Activated T-cell treated with anti-CD3 and anti-CD28 coated beads, Interleukin-2, amount 50 U/mL, for 72 hours (primary cell): ENCODE data around the gene COPRS. TPM values are rescaled to one million over a fixed set of nuclear protein-coding genes. Genes with fewer than 3 reads are reported as not detected.
A peak's percentile ranks its signal among the peaks of the same experiment; 100 is the strongest.

ENCODE experiments used
- ATAC-seq, 2 donors: fragments of 150-1000 bp; cut with Tn5 transposase; replicated peaks in 1 of 2; 2 replicates each; pipeline ENCODE4 v1.10.0; 2021; ENCODE audit warnings: moderate library complexity in 2 of 2, mild to moderate bottlenecking in 1 of 2
- DNase-seq, 2 donors: peaks; one replicate each; pipeline ENCODE4 v3.0.0; 2021 to 2022; ENCODE audit warnings: mixed read lengths in 1 of 2
- H3K27ac Mint-ChIP-seq: one replicate; pipeline ENCODE4 v1.8.0; 2022; ENCODE audit warnings: mild to moderate bottlenecking, moderate library complexity, mixed read lengths
- H3K27me3 Mint-ChIP-seq: one replicate; pipeline ENCODE4 v1.8.0; 2022; ENCODE audit warnings: low read depth, mixed read lengths
- H3K36me3 Mint-ChIP-seq, 2 donors: one replicate each; pipeline ENCODE4 v1.8.0; 2022; ENCODE audit warnings: mixed read lengths in 2 of 2, mild to moderate bottlenecking in 1 of 2; ENCODE audit not compliant: insufficient read depth in 2 of 2
- H3K4me1 Mint-ChIP-seq: one replicate; pipeline ENCODE4 v1.8.0; 2022; ENCODE audit warnings: low read depth, mixed read lengths
- H3K4me3 Mint-ChIP-seq, 2 donors: one replicate each; pipeline ENCODE4 v1.8.0; 2022; ENCODE audit warnings: mild to moderate bottlenecking in 2 of 2, mixed read lengths in 2 of 2, moderate library complexity in 2 of 2
- H3K9me3 Mint-ChIP-seq, 2 donors: one replicate each; pipeline ENCODE4 v1.8.0; 2022; ENCODE audit warnings: mixed read lengths in 2 of 2
- total RNA-seq, 2 donors: library from RNA; stranded (reverse); gene quantifications; one replicate each; pipeline ENCODE4 v1.2.3, GENCODE V29; 2022

COPRS gene
- total RNA-seq, 2 donors from 2014 or later: 31.0 to 33.2 TPM

DNA sequence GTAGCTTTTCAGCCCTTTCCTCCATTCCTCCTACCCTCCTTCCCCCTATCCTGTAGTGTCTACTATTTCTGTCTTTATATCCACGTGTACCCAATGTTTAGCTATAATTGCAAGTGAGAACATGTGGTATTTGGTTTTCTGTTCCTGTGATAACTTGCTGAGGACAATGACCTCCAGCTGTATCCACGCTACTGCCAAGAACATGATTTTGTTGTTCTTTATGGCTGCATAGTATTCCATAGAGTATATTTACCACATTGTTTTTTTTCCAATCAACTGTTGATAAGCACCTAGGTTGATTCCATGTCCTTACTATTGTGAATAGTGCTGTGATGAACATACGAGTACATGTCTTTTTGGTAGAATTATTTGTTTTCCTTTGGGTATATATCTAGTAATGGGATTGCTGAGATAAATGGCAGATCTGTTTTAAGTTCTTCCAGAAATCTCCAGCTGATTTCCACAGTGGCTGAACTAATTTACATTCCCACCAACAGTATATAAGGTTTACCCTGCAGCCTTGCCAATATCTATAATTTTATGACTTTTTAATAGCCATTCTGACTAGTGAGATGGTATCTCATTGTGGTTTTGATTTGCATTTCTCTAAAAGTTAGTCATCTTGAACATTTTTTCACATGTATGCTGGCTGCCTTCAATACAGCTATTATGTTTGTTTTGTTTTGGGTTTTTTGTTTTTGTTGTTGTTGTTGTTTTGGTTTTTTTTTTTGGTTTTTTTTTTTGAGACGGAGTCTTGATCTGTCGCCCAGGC is 10.9 kb upstream of the COPRS start:
- no peak overlapping the region for H3K27ac Mint-ChIP-seq
- H3K9me3 Mint-ChIP-seq: no peaks in the 10 kb centered on the region
- ATAC-seq (no peak), DNase-seq (no peak)
- H3K4me3 Mint-ChIP-seq: no peak overlapping the region
- H3K4me1 Mint-ChIP-seq: no peaks in the 10 kb centered on the region
- H3K27me3 Mint-ChIP-seq: no peaks in the 10 kb centered on the region
- peaks cover 4 to 44% of the 10 kb centered on the region in 2 donors for H3K36me3 Mint-ChIP-seq

DNA sequence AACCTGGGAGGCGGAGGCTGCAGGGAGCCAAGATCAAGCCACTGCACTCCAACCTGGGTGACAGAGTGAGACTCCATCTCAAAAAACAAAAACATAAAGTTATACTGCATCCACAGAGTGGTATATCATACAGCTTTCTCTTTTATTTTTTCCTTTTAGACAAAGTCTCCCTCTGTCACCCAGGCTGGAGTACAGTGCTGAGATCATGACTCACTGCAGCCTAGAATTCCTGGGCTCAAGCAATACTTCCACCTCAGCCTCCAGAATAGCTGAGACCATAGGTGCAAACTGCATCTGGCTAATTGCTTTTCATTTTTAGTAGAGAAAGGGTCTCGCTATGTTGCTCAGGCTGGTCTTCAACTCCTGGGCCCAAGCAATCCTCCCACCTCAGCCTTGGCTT is 10.0 kb upstream of the COPRS start:
- no peak overlapping the region for H3K4me3 Mint-ChIP-seq
- H3K27ac Mint-ChIP-seq: no peak overlapping the region
- ATAC-seq (no peak), DNase-seq (no peak)
- no peaks in the 10 kb centered on the region for H3K27me3 Mint-ChIP-seq
- H3K9me3 Mint-ChIP-seq: no peaks in the 10 kb centered on the region
- no peaks in the 10 kb centered on the region for H3K4me1 Mint-ChIP-seq
- H3K36me3 Mint-ChIP-seq: peaks cover 4 to 45% of the 10 kb centered on the region in 2 donors

DNA sequence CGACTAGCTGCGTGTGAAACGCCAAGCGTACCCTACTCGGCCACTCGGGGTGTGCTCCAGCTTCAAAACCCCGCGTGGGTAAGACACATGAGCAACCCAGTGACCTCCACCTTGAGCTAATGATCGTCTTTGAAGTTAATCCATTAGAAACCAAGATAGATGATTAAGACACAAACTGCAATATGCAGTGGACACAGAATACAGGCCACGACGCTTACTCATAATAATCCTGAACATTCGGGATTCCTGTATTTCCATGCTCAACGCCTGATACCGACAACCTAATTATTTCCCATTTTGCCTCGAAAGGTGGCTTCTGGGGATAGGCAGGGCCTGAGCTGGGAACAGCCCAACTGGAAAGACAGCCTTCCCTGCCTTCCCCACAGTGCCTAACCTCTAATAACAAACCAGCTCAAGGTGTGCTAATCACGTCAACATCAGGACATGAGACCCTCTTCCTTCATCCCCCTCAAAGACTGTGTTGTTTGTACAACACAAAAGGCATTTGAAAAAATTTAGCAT is 504 bp upstream of the COPRS start:
- ATAC-seq: no peak
- Mint-ChIP-seq H3K4me1 (peaks cover 29% of the 10 kb centered on the region), H3K27me3 (no peaks in the 10 kb centered on the region), H3K4me3 (peak overlapping the region; percentile 74 to 92), H3K9me3 (no peaks in the 10 kb centered on the region), H3K36me3 (peaks cover 3 to 8% of the 10 kb centered on the region in 2 donors), H3K27ac (peak overlapping the region; percentile 7)
- DNase-seq: no peak

DNA sequence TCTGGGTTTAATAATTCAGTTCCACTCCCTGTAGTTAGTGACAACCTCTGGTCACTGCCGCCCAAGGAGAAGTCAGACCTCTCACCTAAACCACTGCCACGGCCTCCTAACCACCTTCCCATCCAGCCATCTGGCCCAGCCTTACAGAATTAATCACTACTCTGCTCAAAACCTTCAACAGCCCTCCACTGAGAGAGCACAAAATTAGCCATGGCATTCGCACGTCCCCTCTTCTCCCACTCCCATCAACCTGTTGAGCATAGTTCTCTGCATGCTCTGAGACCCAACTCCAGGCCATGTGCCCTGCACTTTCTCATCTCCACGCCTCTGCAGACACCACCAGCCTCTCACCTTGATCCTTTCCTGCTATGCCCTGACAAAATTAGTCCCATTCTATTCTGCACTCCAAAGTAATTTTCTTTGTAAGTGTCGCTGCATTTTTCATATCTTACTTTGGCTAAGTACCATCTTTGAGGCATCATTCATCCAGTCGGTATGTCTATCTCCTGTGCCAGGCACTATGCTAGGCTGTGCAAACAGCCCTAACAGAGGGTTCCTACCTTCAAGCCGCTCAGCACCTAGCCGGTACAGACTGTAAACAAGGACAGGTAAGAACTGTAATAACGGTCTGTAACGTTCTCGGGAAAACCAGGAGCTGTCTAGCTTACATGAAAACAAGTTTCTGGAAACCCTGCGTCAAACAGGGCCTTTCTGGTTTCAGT is 963 bp downstream of the COPRS start:
- Mint-ChIP-seq H3K4me1 (peaks cover 29% of the 10 kb centered on the region), H3K36me3 (peaks cover 5% of the 10 kb centered on the region in 2 donors), H3K9me3 (no peaks in the 10 kb centered on the region), H3K27me3 (no peaks in the 10 kb centered on the region), H3K27ac (peak overlapping the region; percentile 1), H3K4me3 (peak overlapping the region; percentile 76 to 91)
- ATAC-seq: peak; percentile 27 to 29
- no peak for DNase-seq

DNA sequence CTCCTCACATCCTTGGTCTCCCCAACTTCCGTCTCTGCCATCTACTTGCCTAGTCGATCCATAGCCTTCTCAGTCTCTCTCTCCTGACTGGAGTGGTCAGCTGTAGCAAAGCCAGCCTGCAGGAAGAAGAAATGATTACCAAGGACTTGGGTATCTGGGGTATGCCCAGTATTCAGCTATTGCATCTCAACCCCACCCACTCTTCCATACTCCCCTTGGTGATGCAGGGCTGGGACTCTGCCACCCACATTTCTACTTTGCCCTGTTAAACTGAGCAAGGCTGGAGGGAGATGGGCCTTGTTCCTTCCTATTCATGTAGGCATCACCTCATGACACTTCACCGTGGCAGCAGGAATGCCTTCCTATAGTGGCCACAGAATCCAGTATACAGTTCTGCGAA is 2.3 kb downstream of the COPRS start:
- H3K4me3 Mint-ChIP-seq: no peak overlapping the region
- peaks cover 2 to 9% of the 10 kb centered on the region in 2 donors for H3K36me3 Mint-ChIP-seq
- no peak overlapping the region for H3K27ac Mint-ChIP-seq
- peaks cover 29% of the 10 kb centered on the region for H3K4me1 Mint-ChIP-seq
- H3K27me3 Mint-ChIP-seq: no peaks in the 10 kb centered on the region
- no peak for DNase-seq
- ATAC-seq: no peak
- H3K9me3 Mint-ChIP-seq: no peaks in the 10 kb centered on the region

DNA sequence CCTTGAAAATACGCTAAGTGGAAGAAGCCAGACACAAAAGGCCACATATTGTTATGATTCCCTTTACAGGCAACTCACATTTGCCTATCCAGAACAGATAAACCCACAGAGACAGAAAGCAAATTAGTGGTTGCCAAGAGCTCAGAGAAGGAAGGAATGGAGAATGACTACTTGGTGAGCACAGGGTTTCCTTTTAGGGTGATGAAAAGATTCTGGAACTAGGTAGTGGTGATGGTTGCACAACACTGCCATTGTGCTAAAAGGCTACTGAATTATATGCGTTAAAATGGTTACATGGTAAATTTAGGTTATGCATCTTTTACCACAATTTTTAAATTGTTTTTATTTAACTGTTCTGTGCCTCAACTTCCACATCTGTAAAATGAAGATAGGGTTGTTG is 4.4 kb downstream of the COPRS start:
- H3K4me1 Mint-ChIP-seq: peaks cover 25% of the 10 kb centered on the region
- no peak overlapping the region for H3K4me3 Mint-ChIP-seq
- no peaks in the 10 kb centered on the region for H3K27me3 Mint-ChIP-seq
- H3K27ac Mint-ChIP-seq: no peak overlapping the region
- H3K36me3 Mint-ChIP-seq: peaks cover 2 to 8% of the 10 kb centered on the region in 2 donors
- no peak for ATAC-seq
- DNase-seq: no peak
- H3K9me3 Mint-ChIP-seq: no peaks in the 10 kb centered on the region

DNA sequence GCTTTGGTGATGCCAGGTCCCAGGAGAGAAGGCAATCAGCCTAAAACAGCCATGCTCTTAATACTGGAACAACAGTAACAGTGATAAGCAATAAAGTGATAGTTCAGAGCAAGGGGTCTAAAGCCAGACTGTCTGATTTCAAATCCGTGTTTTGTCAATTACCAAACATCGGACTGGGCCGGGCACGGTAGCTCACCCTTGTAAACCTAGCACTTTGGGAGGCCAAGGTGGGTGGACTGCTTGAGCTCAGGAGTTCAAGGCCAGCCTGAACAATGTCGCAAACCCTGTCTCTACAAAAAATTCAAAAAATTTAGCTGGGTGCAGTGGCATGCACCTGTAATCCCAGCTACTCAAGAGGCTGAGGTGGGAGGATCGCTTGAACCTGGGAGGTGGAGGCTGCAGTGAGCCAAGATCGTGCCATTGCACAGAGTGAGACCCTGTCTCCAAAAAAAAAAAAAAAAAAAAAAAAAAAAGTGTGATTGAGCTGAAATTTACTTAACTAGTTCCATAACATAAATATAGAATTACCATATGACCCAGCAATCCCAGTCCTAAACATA is 5.1 kb downstream of the COPRS start:
- no peak overlapping the region for H3K27ac Mint-ChIP-seq
- peaks cover 2 to 7% of the 10 kb centered on the region in 2 donors for H3K36me3 Mint-ChIP-seq
- no peaks in the 10 kb centered on the region for H3K9me3 Mint-ChIP-seq
- ATAC-seq: no peak
- H3K27me3 Mint-ChIP-seq: no peaks in the 10 kb centered on the region
- H3K4me3 Mint-ChIP-seq: no peak overlapping the region
- DNase-seq: no peak
- peaks cover 21% of the 10 kb centered on the region for H3K4me1 Mint-ChIP-seq

DNA sequence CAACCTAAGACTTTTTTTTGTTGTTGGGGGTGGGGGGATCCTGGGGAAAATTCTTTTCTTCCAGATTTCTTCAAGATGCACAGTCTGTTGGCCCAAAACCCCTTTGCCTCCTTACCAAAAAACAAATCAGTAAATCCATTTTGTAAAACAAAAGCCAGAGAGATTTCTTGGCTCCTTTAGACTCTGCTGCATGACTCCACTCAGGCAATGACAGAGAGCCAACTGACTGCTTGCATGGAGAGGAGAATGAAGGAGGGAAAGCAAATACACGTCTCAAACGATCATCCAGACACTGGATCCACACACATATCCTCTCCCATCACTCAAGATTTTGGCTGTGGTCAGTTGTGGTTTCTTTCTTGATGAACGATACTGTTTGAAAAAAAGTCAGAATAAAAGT is 13.8 kb downstream of the COPRS start:
- DNase-seq: no peak
- Mint-ChIP-seq H3K27ac (no peak overlapping the region), H3K9me3 (no peaks in the 10 kb centered on the region), H3K36me3 (no peaks in the 10 kb centered on the region), H3K27me3 (peaks cover 2% of the 10 kb centered on the region), H3K4me3 (no peak overlapping the region), H3K4me1 (no peaks in the 10 kb centered on the region)
- ATAC-seq: no peak

DNA sequence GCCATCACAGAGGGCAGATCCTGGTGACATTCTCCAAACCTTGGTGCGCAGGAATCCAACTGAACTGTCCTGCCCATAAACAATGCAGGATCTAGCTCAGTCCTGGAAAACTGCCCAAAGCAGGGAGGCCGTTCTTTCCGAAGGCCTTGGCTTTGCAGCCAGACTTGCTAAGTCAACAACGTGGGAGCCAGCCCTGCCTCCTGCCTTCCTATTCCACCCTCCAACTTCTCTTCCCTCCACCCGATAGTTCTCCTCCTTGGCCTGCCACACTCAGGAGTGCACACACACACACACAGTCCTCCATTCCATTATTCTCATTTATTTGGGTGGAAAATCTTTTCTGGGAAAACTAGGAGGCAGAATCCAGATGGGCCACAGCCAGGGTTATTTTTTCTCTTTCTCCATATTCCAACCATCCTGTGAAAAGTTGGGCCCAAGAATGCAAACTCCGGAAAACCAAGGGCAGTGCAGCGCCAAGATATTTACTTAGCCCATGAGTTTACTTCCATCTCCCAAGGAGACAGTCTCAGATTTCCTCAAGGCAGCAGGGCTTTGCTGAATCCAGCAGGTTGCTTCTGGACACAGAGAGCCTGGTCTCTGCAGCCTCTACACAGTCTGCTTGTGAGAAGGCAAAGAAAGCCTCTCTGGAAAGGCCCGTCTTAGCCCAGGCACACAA is 15.8 kb downstream of the COPRS start:
- H3K4me3 Mint-ChIP-seq: no peak overlapping the region
- peaks cover 6% of the 10 kb centered on the region for H3K27me3 Mint-ChIP-seq
- ATAC-seq: no peak
- H3K9me3 Mint-ChIP-seq: no peaks in the 10 kb centered on the region
- no peaks in the 10 kb centered on the region for H3K4me1 Mint-ChIP-seq
- no peaks in the 10 kb centered on the region for H3K36me3 Mint-ChIP-seq
- no peak overlapping the region for H3K27ac Mint-ChIP-seq
- DNase-seq: no peak

DNA sequence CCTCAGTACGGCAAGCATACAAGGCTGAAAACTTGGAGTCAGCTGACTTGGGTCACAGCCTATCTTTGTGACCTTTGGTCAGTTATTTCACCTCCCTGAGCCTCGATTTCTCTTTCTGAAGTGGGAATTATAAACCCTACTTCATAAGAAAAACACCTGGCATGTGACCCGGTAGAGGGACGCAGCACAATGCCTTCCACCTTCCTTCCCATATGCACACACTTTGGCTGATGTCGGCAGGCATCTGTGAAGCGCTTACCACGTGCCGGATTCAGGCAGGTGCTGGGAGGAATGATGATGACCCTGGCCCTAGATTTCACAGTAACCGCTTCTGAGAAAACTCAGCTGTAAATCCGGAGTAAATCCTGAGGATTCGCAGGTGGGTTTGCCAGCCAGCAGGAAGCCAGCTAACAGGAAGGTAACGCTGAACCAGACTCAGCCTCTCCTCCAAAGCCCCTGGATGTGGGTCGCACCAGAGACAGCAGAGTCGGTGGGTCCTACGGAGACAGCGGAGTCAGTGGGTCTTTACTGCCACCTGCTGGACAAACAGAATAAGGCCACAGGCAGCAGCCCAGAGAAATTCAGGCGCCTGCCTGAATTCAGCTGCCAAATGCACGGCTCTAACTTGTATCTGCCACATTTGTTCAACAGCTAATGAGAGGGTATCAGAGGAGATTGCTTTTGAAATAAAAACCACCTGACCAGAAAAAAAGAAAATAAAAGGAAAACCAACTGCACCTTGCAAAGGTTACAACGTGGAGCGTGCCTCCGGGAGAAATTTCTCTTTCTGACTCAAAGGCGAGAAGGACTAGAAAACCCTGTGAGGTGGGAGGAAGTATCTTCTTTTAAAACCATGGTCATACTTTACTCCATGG is 16.6 kb downstream of the COPRS start:
- ATAC-seq (peak; percentile 90 to 92), DNase-seq (peak; percentile 67 to 74)
- Mint-ChIP-seq H3K4me1 (no peaks in the 10 kb centered on the region), H3K9me3 (no peaks in the 10 kb centered on the region), H3K27ac (no peak overlapping the region), H3K27me3 (peaks cover 12% of the 10 kb centered on the region), H3K4me3 (no peak overlapping the region), H3K36me3 (no peaks in the 10 kb centered on the region)

DNA sequence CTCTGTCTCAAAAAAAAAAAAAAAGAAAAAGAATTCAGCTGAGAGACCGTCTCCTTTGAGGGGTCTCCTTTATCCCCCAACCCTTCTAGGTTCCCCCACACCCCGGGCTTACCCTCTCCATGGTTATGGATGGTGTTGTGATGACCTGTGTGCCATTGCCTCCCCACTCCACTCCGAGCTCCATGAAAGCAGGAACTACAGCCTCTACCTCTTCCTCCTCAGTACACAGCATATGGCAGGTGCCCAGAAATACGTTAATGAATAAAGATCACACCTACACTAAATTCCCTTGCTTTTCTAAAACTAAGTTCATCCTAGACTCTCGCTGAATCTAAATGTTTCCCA is 17.2 kb downstream of the COPRS start:
- peaks cover 14% of the 10 kb centered on the region for H3K27me3 Mint-ChIP-seq
- H3K27ac Mint-ChIP-seq: no peak overlapping the region
- no peak for DNase-seq
- H3K36me3 Mint-ChIP-seq: no peaks in the 10 kb centered on the region
- no peaks in the 10 kb centered on the region for H3K9me3 Mint-ChIP-seq
- ATAC-seq: no peak
- H3K4me1 Mint-ChIP-seq: no peaks in the 10 kb centered on the region
- no peak overlapping the region for H3K4me3 Mint-ChIP-seq

DNA sequence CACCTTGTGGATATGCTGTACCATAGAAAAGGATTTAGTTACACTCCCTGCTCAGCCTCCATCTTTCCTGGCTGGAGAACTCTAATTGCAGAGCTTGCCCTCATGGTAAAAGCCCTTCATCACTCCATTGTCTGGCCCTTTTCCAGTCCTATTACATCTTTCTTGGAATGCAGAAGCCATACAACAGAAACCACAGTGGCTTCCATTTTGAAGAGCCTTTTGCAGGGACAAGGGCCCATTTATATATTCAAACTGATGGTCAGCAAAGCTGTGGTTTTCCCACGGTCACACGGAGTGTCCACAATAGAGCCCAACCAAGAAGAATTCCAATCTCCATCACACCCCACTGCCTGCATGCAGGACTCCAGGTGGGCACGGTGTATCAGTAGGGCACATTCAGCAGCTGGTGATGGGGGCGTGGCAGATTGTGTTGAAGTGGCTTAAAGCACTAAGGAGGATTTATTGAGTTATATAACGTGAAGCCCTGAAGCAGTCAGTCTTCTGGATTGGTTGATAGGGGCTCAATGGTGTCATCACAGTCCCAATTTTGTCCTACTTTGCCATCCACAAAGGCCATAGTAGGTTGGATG is 20.3 kb downstream of the COPRS start:
- Mint-ChIP-seq H3K36me3 (no peaks in the 10 kb centered on the region), H3K4me3 (no peak overlapping the region), H3K27ac (no peak overlapping the region), H3K4me1 (peaks cover 9% of the 10 kb centered on the region), H3K9me3 (no peaks in the 10 kb centered on the region), H3K27me3 (peaks cover 14% of the 10 kb centered on the region)
- ATAC-seq (no peak), DNase-seq (no peak)
